Measurements from ENCODE around the gene TAS2R60. TPM values are rescaled to one million over a fixed set of nuclear protein-coding genes. Genes with fewer than 3 reads are reported as not detected.
"Not testable (repeated sequence)": the region's sequence is repeated elsewhere in the genome, so short reads cannot be mapped to it uniquely, and the experiment has no call there.

TAS2R60 gene
- total RNA-seq, 4 donors from 2014 or later, result 0.34 TPM; not detected in 3

DNA sequence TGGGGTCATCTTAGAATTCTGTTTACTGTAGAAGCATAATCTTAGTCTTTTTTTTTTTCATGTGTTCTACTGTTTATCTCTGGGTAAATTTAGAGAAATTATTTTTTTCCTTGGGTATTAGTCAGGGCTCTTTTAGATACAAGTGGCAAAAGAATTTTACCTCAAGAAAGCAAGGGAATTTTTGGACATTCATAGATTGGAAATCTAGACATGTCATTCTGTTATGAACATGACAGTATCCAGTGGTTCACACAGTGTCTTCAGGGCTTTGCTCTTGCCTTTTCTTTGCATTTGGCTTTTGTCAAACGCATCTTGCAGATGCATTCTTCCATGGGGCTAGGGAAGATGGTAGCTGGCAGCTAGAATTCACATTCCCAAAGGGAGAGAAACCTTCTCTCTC is 20.7 kb downstream of the TAS2R60 start:
- H3K27me3 ChIP-seq, result no peaks in the 10 kb centered on the region
- no peak for DNase-seq (ENCODE audit: extremely low spot score)
- H3K27ac ChIP-seq (replicated peaks in 1 of 4), result no peak overlapping the region
- H3K4me3 ChIP-seq, result no peak overlapping the region
- H3K9me3 ChIP-seq, result no peaks in the 10 kb centered on the region
- TF ChIP-seq POLR2AphosphoS5 (IDR thresholded peaks at IDR 0.05), result no peak
- H3K36me3 ChIP-seq, result no peaks in the 10 kb centered on the region
- intact Hi-C loops (cut with DNase I), result no loop called here
- 81% methylated on average over 1 of the region's 1 CpG for WGBS
- H3K4me1 ChIP-seq, result no peaks in the 10 kb centered on the region

- no peak for DNase-seq (ENCODE audit: extremely low spot score)
- H3K4me3 ChIP-seq, result no peak overlapping the region
- H3K27ac ChIP-seq (replicated peaks in 1 of 4), result no peak overlapping the region
- TF ChIP-seq POLR2A (IDR thresholded peaks at IDR 0.05; ENCODE audit: low read depth) (no peak), EP300 (IDR thresholded peaks at IDR 0.05) (no peak), POLR2AphosphoS5 (IDR thresholded peaks at IDR 0.05) (no peak)
- TF ChIP-seq, protein P1, sequence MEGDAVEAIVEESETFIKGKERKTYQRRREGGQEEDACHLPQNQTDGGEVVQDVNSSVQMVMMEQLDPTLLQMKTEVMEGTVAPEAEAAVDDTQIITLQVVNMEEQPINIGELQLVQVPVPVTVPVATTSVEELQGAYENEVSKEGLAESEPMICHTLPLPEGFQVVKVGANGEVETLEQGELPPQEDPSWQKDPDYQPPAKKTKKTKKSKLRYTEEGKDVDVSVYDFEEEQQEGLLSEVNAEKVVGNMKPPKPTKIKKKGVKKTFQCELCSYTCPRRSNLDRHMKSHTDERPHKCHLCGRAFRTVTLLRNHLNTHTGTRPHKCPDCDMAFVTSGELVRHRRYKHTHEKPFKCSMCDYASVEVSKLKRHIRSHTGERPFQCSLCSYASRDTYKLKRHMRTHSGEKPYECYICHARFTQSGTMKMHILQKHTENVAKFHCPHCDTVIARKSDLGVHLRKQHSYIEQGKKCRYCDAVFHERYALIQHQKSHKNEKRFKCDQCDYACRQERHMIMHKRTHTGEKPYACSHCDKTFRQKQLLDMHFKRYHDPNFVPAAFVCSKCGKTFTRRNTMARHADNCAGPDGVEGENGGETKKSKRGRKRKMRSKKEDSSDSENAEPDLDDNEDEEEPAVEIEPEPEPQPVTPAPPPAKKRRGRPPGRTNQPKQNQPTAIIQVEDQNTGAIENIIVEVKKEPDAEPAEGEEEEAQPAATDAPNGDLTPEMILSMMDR (IDR thresholded peaks at IDR 0.05), result no peak
- 100% methylated on average over 1 of the region's 1 CpG for WGBS
- intact Hi-C loops (cut with DNase I), result no loop called here
- H3K27me3 ChIP-seq, result no peaks in the 10 kb centered on the region
- H3K4me1 ChIP-seq, result no peaks in the 10 kb centered on the region
- H3K36me3 ChIP-seq, result no peaks in the 10 kb centered on the region
- H3K9me3 ChIP-seq, result peaks cover 0 to 5% (median 3%) of the 10 kb centered on the region in 4 donors
Observed at GRCh38 chr7:143467724-143468123, 24.5 kb downstream of the TAS2R60 start.

DNA sequence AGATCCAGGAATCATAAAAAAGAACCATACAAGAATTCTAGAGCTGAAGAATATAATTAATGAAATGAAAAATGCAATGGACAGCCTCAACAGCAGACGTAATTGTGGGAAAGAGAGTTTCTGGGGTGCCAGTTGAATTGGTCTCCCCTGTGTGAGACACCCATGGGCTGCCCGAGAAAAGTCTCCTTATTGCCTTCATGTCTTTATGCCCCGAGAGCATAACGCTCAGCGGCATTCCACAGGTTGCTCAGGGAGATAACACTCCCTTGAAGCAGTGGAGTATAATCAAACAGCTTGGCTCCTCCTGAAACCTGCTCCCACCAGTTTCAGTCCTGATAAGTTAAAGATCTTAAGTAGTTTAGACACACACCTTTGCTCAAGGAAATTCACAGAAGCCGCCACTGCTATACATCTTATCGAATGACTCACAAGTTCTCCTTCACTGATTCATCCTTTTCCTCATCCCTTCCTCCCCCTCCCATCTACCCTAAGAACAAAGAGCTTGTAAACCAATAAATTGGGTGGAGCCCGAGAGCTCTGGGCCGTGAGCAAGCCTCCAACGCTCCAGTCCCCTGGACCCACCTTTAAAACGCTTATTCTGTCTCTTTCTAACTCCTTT is 28.9 kb downstream of the TAS2R60 start:
- H3K4me1 ChIP-seq; H3K27ac ChIP-seq (replicated peaks in 1 of 4); DNase-seq (ENCODE audit: extremely low spot score); intact Hi-C loops (cut with DNase I); H3K36me3 ChIP-seq; H3K9me3 ChIP-seq; H3K4me3 ChIP-seq; H3K27me3 ChIP-seq: not testable (repeated sequence)
- WGBS, result 87% methylated on average over 11 of the region's 11 CpGs

GRCh38 chr7:143477501-143478150 is 34.4 kb downstream of the TAS2R60 start, which contains the start of gene TAS2R41:
TSS of gene TAS2R41 (plus strand) at chr7:143477873. CDS start at chr7:143477873, 0 bp downstream.
- TF ChIP-seq POLR2AphosphoS5 (IDR thresholded peaks at IDR 0.05) (no peak), EP300 (IDR thresholded peaks at IDR 0.05) (no peak), POLR2A (IDR thresholded peaks at IDR 0.05; ENCODE audit: low read depth) (no peak)
- TF ChIP-seq, protein P1 (IDR thresholded peaks at IDR 0.05), result no peak
- Histone ChIP-seq H3K4me3 (no peak within 1 kb of the TSS), H3K4me1 (no peaks in the 10 kb centered on the region), H3K36me3 (no peaks in the 10 kb centered on the region), H3K27me3 (no peaks in the 10 kb centered on the region), H3K9me3 (no peaks in the 10 kb centered on the region), H3K27ac (replicated peaks in 1 of 4) (no peak within 1 kb of the TSS)
- 80% methylated on average over 10 of the region's 10 CpGs for WGBS
- DNase-seq (ENCODE audit: extremely low spot score), result no peak
- intact Hi-C loops (cut with DNase I), result no loop called here

DNA sequence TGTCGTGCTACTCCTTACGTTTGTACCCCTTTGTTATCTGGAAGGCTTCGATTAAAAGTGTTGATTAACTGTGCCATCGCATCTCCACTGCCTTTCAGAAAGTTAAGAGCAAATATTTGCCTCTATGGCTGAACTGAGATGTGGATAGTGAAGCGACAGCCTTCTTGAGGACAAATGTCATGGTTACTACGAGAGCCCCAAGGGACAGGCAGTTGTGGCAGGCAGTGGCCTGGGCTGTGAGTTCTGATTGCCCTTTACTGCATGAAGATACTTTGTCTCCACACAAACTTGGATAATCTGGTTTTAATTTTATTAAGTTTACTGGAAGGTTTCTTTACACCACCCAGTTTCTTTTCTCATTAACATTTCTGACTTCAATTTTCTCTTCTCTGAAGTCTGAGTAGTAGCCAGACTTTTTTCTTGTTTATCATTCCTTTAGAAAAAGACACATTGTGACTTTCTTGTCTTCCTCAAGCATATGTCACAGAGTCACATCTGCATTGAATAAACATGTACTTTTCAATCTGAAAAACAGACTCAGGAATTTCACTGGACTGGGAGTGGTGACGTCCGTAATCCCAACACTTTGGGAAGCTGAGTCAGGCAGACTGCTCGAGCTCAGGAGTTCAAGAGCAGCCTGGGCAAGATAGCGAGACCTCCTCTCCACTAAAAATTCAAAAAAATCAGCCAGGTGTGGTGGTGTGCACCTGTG is 36.0 kb downstream of the TAS2R60 start:
- WGBS, result 78% methylated on average over 10 of the region's 10 CpGs
- intact Hi-C loops (cut with DNase I), result no loop called here
- TF ChIP-seq POLR2A (IDR thresholded peaks at IDR 0.05; ENCODE audit: low read depth), result no peak
- no peak for TF ChIP-seq EP300 (IDR thresholded peaks at IDR 0.05)
- TF ChIP-seq, protein P1 (IDR thresholded peaks at IDR 0.05), result no peak
- no peak for TF ChIP-seq POLR2AphosphoS5 (IDR thresholded peaks at IDR 0.05)

More for the DNA sequence above, 36.0 kb downstream of the TAS2R60 start:
- no peak overlapping the region for H3K4me3 ChIP-seq
- no peaks in the 10 kb centered on the region for H3K9me3 ChIP-seq
- no peak overlapping the region for H3K27ac ChIP-seq (replicated peaks in 1 of 4)
- no peaks in the 10 kb centered on the region for H3K27me3 ChIP-seq
- H3K36me3 ChIP-seq, result no peaks in the 10 kb centered on the region
- no peak for DNase-seq (ENCODE audit: extremely low spot score)
- H3K4me1 ChIP-seq, result peaks cover 0 to 7% (median 1%) of the 10 kb centered on the region in 4 donors

Measured in esophagus muscularis mucosa (tissue), 4 donors.